ENCODE data around the gene PREPL. TPM values are rescaled to one million over a fixed set of nuclear protein-coding genes. Genes with fewer than 3 reads are reported as not detected.

Gene PREPL
- total and polyA plus RNA-seq, 7 donors = 6.6 to 52.6 (median 41.5) TPM

GRCh38 chr2:44362207-44363015, 1.1 kb upstream of the PREPL start:
- peak overlapping the region; percentile 82 to 98 (median 92) for H3K4me3 ChIP-seq
- 0 to 1% methylated on average over 32 of the region's 32 CpGs for whole genome bisulfite sequencing, 2 donors
- DNase-seq = peak; percentile 76
- peak overlapping the region; percentile 86 to 95 (median 91) for H3K27ac ChIP-seq
- TF ChIP-seq EP300 (IDR thresholded peaks at IDR 0.05) (no peak), CTCF (IDR thresholded peaks at IDR 0.05) (no peak), POLR2AphosphoS5 (IDR thresholded peaks at IDR 0.05) (no peak), POLR2A (IDR thresholded peaks at IDR 0.05) (no peak)
- no peaks in the 10 kb centered on the region for H3K27me3 ChIP-seq
- H3K36me3 ChIP-seq = no peaks in the 10 kb centered on the region
- peaks cover 0 to 38% (median 27%) of the 10 kb centered on the region in 4 donors for H3K4me1 ChIP-seq
- intact Hi-C loops (cut with DNase I) = loop anchor here (5.0 to 10.0 kb wide), 3 partner anchors 118 to 365 kb away; partner anchors contain the start of gene LRPPRC
- H3K9me3 ChIP-seq = no peaks in the 10 kb centered on the region

- intact Hi-C loops (cut with DNase I) = loop anchor here (2.0 to 10.0 kb wide), 4 partner anchors 116 to 364 kb away; partner anchors contain the start of genes LRPPRC and PPM1B
- no peak for DNase-seq
- H3K4me1 ChIP-seq = peaks cover 0 to 38% (median 27%) of the 10 kb centered on the region in 4 donors
- no peaks in the 10 kb centered on the region for H3K36me3 ChIP-seq
- H3K9me3 ChIP-seq = no peaks in the 10 kb centered on the region
- H3K27me3 ChIP-seq = no peaks in the 10 kb centered on the region
- H3K4me3 ChIP-seq = peak overlapping the region; percentile 82 to 98 (median 92)
- peak overlapping the region; percentile 86 to 95 (median 91) for H3K27ac ChIP-seq
- WGBS, 2 donors = 1 to 5% methylated on average over 19 of the region's 19 CpGs
- TF ChIP-seq EP300 (IDR thresholded peaks at IDR 0.05) (no peak), POLR2AphosphoS5 (IDR thresholded peaks at IDR 0.05) (no peak), CTCF (IDR thresholded peaks at IDR 0.05) (no peak), POLR2A (IDR thresholded peaks at IDR 0.05) (no peak)
Observed at GRCh38 chr2:44360749-44361329, 455 bp downstream of the PREPL start.

- H3K27me3 ChIP-seq = no peaks in the 10 kb centered on the region
- no peak overlapping the region for H3K27ac ChIP-seq
- peak; percentile 65 for DNase-seq
- no peaks in the 10 kb centered on the region for H3K36me3 ChIP-seq
- TF ChIP-seq CTCF (IDR thresholded peaks at IDR 0.05) (no peak), EP300 (IDR thresholded peaks at IDR 0.05) (no peak), POLR2A (IDR thresholded peaks at IDR 0.05) (no peak), POLR2AphosphoS5 (IDR thresholded peaks at IDR 0.05) (no peak)
- H3K9me3 ChIP-seq = no peaks in the 10 kb centered on the region
- intact Hi-C loops (cut with DNase I) = no loop called here
- peaks cover 0 to 38% (median 27%) of the 10 kb centered on the region in 4 donors for H3K4me1 ChIP-seq
- no peak overlapping the region for H3K4me3 ChIP-seq
- 35 to 49% methylated on average over 3 of the region's 3 CpGs for WGBS, 2 donors
Observed at GRCh38 chr2:44358503-44358902, 2.8 kb downstream of the PREPL start.

- Histone ChIP-seq H3K4me1 (peaks cover 0 to 31% (median 21%) of the 10 kb centered on the region in 4 donors), H3K36me3 (no peaks in the 10 kb centered on the region), H3K9me3 (no peaks in the 10 kb centered on the region), H3K4me3 (no peak overlapping the region), H3K27me3 (no peaks in the 10 kb centered on the region), H3K27ac (no peak overlapping the region)
- intact Hi-C loops (cut with DNase I) = no loop called here
- TF ChIP-seq POLR2A (IDR thresholded peaks at IDR 0.05) (no peak), CTCF (IDR thresholded peaks at IDR 0.05) (no peak), POLR2AphosphoS5 (IDR thresholded peaks at IDR 0.05) (no peak), EP300 (IDR thresholded peaks at IDR 0.05) (no peak)
- WGBS, 2 donors = 81 to 94% methylated on average over 6 of the region's 6 CpGs
- no peak for DNase-seq
Observed at GRCh38 chr2:44354761-44355160, 6.5 kb downstream of the PREPL start.
